Measurements from ENCODE around the gene B3GNT9.

Gene B3GNT9

DNA sequence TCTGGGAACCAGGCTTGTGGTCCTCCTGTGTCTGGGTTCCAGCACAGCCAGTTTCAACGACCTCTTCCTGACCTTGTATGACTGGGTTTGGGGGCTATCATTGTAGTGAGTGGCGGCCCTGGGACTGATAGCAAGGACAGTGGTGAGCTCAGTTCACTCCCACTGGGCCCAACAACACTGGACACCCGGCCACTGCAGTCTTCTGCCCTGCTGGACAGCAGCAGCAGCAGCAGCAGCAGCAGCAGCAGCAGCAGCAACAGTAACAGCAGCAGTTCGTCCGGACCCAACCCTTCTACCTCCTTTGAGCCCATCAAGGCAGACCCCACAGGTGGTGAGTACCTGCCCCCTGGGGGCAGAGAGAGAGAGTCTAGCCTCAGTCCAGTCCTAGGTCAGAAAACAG, 44.9 kb upstream of the B3GNT9 start:
- H3K27ac ChIP-seq, result no peak overlapping the region
- TF ChIP-seq, protein P1, sequence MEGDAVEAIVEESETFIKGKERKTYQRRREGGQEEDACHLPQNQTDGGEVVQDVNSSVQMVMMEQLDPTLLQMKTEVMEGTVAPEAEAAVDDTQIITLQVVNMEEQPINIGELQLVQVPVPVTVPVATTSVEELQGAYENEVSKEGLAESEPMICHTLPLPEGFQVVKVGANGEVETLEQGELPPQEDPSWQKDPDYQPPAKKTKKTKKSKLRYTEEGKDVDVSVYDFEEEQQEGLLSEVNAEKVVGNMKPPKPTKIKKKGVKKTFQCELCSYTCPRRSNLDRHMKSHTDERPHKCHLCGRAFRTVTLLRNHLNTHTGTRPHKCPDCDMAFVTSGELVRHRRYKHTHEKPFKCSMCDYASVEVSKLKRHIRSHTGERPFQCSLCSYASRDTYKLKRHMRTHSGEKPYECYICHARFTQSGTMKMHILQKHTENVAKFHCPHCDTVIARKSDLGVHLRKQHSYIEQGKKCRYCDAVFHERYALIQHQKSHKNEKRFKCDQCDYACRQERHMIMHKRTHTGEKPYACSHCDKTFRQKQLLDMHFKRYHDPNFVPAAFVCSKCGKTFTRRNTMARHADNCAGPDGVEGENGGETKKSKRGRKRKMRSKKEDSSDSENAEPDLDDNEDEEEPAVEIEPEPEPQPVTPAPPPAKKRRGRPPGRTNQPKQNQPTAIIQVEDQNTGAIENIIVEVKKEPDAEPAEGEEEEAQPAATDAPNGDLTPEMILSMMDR (conservative IDR thresholded peaks at IDR 0.05), result no peak

DNA sequence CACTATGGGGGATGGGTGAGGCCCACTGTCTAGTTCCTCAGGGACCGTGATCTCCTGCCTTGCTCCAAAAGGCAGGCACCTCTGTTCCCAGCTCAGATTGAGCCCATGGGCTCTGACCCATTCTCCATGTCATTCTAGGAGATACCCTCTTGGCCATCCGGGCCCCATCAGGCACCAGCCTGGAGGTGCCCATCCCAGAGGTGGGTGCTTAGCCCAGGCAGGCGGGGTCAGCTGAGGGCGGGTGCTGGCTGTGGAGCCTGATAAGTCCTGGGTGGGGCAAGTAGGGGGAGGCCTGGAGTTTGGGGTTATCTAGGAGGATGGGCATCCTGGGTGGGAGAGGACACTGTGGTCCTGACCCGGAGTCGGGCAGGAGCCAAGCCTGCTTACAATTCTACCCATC, 43.5 kb upstream of the B3GNT9 start:
- TF ChIP-seq, protein P1 (conservative IDR thresholded peaks at IDR 0.05), result no peak
- no peak overlapping the region for H3K27ac ChIP-seq

DNA sequence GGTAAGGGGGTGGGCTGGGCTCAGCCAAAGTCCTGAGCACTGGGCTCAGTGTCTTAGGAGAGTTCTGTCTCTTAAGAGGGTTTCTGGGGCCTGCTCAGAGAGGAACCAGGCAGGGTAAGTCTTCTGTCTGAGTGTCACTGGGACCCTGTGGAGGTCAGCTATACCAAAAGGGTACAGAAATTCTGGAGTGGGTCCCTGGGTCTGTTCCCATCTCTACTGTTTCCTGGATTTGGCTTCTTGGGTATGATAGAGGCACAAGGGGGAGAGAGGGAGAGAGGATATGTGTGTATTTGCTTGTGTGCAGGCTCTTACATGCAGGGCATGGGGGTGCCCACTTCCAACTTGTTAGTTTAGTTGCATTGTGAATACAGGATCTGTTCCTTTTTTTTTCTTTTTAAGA, 42.7 kb upstream of the B3GNT9 start:
- no peak overlapping the region; the same call in 1 of the 2 replicates for H3K27ac ChIP-seq

DNA sequence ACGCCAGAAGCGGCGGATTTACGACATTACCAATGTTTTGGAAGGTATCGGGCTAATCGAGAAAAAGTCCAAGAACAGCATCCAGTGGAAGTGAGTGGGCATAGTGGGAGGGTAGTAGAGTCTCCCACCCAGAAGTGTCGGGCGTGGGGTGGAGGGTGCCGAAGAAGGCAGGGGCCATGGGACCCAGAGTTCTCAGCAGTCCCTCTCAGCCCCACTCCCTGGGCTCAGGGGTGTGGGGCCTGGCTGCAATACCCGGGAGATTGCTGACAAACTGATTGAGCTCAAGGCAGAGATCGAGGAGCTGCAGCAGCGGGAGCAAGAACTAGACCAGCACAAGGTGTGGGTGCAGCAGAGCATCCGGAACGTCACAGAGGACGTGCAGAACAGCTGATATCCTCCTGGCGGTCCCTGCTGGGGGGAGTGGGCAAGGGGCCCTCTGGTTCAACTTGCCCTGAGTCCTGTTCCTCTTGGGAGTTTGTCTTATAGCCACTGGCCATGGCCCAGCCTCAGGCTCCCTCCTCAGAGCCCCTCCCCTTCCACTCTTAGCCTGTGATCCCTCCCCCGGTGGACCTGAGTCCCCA, 42.1 kb upstream of the B3GNT9 start:
- TF ChIP-seq, protein P1 (conservative IDR thresholded peaks at IDR 0.05), result no peak
- H3K27ac ChIP-seq, result peak overlapping the region; percentile 77

More for the DNA sequence above, 42.7 kb upstream of the B3GNT9 start:
- TF ChIP-seq, protein P1 (conservative IDR thresholded peaks at IDR 0.05), result no peak

DNA sequence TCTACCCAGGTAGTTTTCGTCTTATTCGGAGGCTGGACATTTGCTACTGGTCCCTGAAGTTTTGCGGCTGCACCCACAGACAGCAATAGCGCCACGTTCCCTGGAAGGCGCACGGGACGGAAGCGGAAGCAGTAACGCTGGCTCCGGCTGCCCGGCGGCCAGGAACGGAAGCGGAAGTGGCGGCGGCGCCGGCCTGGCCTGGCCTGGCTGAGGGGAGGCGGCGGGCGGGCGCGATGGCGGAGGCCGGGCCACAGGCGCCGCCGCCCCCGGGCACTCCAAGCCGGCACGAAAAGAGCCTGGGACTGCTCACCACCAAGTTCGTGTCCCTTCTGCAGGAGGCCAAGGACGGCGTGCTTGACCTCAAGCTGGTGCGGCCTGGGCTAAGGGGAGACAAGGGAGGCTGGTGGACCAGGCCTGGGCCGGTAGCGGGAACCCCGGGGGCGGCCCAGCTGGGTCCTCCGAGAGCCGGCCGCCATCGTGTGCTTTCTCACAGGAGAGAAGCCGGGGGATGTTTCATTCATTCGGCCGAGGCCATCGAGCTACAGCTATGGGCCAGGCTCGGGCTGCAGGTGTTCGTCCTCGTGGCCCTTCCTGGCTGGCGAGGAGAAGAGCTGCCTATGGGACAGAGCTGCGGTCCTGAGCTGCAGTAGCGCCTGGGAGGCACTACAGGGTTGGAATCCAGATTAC, 41.3 kb upstream of the B3GNT9 start, which contains the start of gene E2F4:
TSS of gene E2F4 (plus strand) at position 161 of the 687 bp plus-strand sequence. CDS start at position 234, 73 bp downstream.
- H3K27ac ChIP-seq, result peak within 1 kb of the TSS; percentile 77
- TF ChIP-seq, protein P1 (conservative IDR thresholded peaks at IDR 0.05), result no peak

DNA sequence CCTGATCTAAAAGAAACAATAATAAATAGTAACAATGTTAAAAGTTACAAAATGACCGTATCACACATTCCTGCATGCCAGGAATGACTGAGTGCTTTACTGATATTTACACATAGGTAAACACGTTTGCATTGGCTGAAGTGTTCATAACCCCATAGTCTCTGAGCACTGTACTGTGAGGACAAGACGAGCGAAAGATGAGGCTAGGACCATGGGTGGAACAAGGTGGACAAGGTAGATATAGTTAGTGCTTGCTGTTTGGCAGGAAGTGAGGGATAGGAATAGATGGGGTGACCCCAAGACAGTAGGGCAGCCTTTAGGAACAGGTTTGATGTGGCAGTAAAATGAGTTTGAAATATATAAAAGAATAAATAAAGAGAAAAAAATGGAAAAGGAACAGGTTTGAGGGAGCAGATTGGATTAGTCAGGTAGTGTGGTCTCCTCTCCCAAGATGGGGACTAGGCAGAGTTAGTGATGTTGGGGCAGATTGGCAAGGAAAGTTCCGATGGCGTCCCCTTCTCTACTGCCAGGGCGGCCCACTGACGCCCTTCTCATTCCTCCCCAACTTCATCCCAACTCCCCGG, 40.7 kb upstream of the B3GNT9 start:
- TF ChIP-seq, protein P1 (conservative IDR thresholded peaks at IDR 0.05), result no peak

More for the DNA sequence above, 40.7 kb upstream of the B3GNT9 start:
- peak overlapping the region; percentile 77; the same call in 1 of the 2 replicates for H3K27ac ChIP-seq

Data from VCaP (cell line).